A673 (cell line): ENCODE data around the gene SH3PXD2B.

Experiments used
- CTCF ChIP-seq: fragments of 300-800, 200-600 bp; sonication (generic); conservative IDR thresholded peaks from 2 replicates; pipeline ENCODE4 v1.5.1; 2017; ENCODE audit warnings: low read depth, mild to moderate bottlenecking, antibody characterized with exemption, low read length, moderate library complexity, mixed read lengths
- EZH2 ChIP-seq: fragments of 200-600 bp; sonication (generic); IDR thresholded peaks from 2 replicates; pipeline ENCODE4 v1.6.1; 2017; ENCODE audit warnings: borderline replicate concordance, low read depth, mild to moderate bottlenecking, mixed read lengths, antibody characterized with exemption, low read length; ENCODE audit not compliant: poor library complexity, severe bottlenecking

- TF ChIP-seq CTCF = no peak
- no peak for TF ChIP-seq EZH2
Measured at GRCh38 chr5:172311026-172311425, 143.3 kb downstream of the SH3PXD2B start.
